Ammon's horn (tissue), 1 donor: ENCODE measurements around the gene ZCCHC17.
"Not testable (repeated sequence)": the region's sequence is repeated elsewhere in the genome, so short reads cannot be mapped to it uniquely, and the experiment has no call there.

ENCODE experiments used
- DNase-seq: peaks from one replicate; pipeline ENCODE4 v3.0.0-alpha.2; 2016; ENCODE audit warnings: low spot score

The ZCCHC17 gene

GRCh38 chr1:31370565-31370964, 73.7 kb downstream of the ZCCHC17 start:
- no peak for DNase-seq

- DNase-seq, result no peak
Measured at GRCh38 chr1:31371121-31371959, 74.5 kb downstream of the ZCCHC17 start.

- DNase-seq, result no peak
Measured at GRCh38 chr1:31372051-31372450, 75.2 kb downstream of the ZCCHC17 start.

- no peak for DNase-seq
Measured at GRCh38 chr1:31372751-31373055, 75.9 kb downstream of the ZCCHC17 start.

GRCh38 chr1:31373056-31373896, 76.4 kb downstream of the ZCCHC17 start, which contains the start of gene FABP3:
Gene FABP3, minus strand, starts transcription at chr1:31373076. Its CDS starts 62 bp downstream, at chr1:31373014.
- peak; percentile 81 for DNase-seq

- DNase-seq, result peak; percentile 43
Measured at GRCh38 chr1:31373897-31374486, 77.2 kb downstream of the ZCCHC17 start.

- DNase-seq, result no peak
Measured at GRCh38 chr1:31374511-31375196, 77.8 kb downstream of the ZCCHC17 start.

GRCh38 chr1:31376375-31377134, 79.7 kb downstream of the ZCCHC17 start:
- peak; percentile 96 for DNase-seq

GRCh38 chr1:31377364-31377863, 80.6 kb downstream of the ZCCHC17 start:
- no peak for DNase-seq

GRCh38 chr1:31378001-31378400, 81.2 kb downstream of the ZCCHC17 start:
- no peak for DNase-seq

- DNase-seq, result peak; percentile 55
Measured at GRCh38 chr1:31380181-31380580, 83.3 kb downstream of the ZCCHC17 start.

GRCh38 chr1:31381394-31382294, 84.8 kb downstream of the ZCCHC17 start:
- DNase-seq, result no peak

- peak; percentile 52 for DNase-seq
Measured at GRCh38 chr1:31382379-31382989, 85.7 kb downstream of the ZCCHC17 start.

- DNase-seq, result no peak
Measured at GRCh38 chr1:31383967-31384366, 87.1 kb downstream of the ZCCHC17 start.

GRCh38 chr1:31386576-31387243, 89.9 kb downstream of the ZCCHC17 start:
- DNase-seq, result not testable (repeated sequence)

- no peak for DNase-seq
Measured at GRCh38 chr1:31387612-31388011, 90.8 kb downstream of the ZCCHC17 start.

GRCh38 chr1:31389616-31390015, 92.8 kb downstream of the ZCCHC17 start:
- DNase-seq, result no peak

GRCh38 chr1:31390071-31390470, 93.2 kb downstream of the ZCCHC17 start:
- no peak for DNase-seq

GRCh38 chr1:31393463-31393862, 96.6 kb downstream of the ZCCHC17 start:
- no peak for DNase-seq
